C1 segment of cervical spinal cord (tissue), 14 donors: ENCODE data around the gene KIAA1549.

ENCODE experiments used
- DNase-seq, 14 donors: peaks; one replicate each; lab custom pipeline; 2025; lab: John Stamatoyannopoulos, UW

KIAA1549 gene

GRCh38 chr7:138854115-138854645 lies 127.0 kb downstream of the KIAA1549 start:
- no peak for DNase-seq

GRCh38 chr7:138853448-138853847 lies 127.7 kb downstream of the KIAA1549 start:
- DNase-seq: no peak

- DNase-seq: no peak
These were observed 128.7 kb downstream of the KIAA1549 start for GRCh38 chr7:138852469-138852868.

- no peak for DNase-seq
These were observed 131.5 kb downstream of the KIAA1549 start for GRCh38 chr7:138849701-138850100.

GRCh38 chr7:138848056-138848980 lies 132.9 kb downstream of the KIAA1549 start:
- DNase-seq: no peak

GRCh38 chr7:138845711-138846110 lies 135.5 kb downstream of the KIAA1549 start:
- no peak for DNase-seq

GRCh38 chr7:138843632-138844580 lies 137.3 kb downstream of the KIAA1549 start:
- no peak for DNase-seq

- DNase-seq: no peak
These were observed 139.1 kb downstream of the KIAA1549 start for GRCh38 chr7:138842111-138842510.

GRCh38 chr7:138838166-138838565 lies 143.0 kb downstream of the KIAA1549 start:
- DNase-seq: no peak

- DNase-seq: no peak
These were observed 143.6 kb downstream of the KIAA1549 start for GRCh38 chr7:138837627-138838026.

- no peak for DNase-seq
These were observed 146.1 kb downstream of the KIAA1549 start for GRCh38 chr7:138835087-138835486.

- no peak for DNase-seq
These were observed 146.6 kb downstream of the KIAA1549 start for GRCh38 chr7:138834583-138834982.

- no peak for DNase-seq
These were observed 147.6 kb downstream of the KIAA1549 start for GRCh38 chr7:138833596-138833995.

GRCh38 chr7:138832966-138833365 lies 148.2 kb downstream of the KIAA1549 start:
- no peak for DNase-seq

- no peak for DNase-seq
These were observed 151.9 kb downstream of the KIAA1549 start for GRCh38 chr7:138829335-138829734.

GRCh38 chr7:138828302-138828701 lies 152.9 kb downstream of the KIAA1549 start:
- no peak for DNase-seq

- DNase-seq: no peak
These were observed 156.0 kb downstream of the KIAA1549 start for GRCh38 chr7:138825049-138825721.

- no peak for DNase-seq
These were observed 158.2 kb downstream of the KIAA1549 start for GRCh38 chr7:138822867-138823535.

GRCh38 chr7:138821912-138822311 lies 159.3 kb downstream of the KIAA1549 start:
- no peak for DNase-seq

GRCh38 chr7:138819625-138820024 lies 161.6 kb downstream of the KIAA1549 start:
- no peak for DNase-seq

GRCh38 chr7:138816650-138817049 lies 164.5 kb downstream of the KIAA1549 start:
- no peak for DNase-seq
